ENCODE measurements around the gene ABCC1. TPM values are rescaled to one million over a fixed set of nuclear protein-coding genes. Genes with fewer than 3 reads are reported as not detected.

The ABCC1 gene
- total RNA-seq, 2 donors from 2014 or later, result 22.0 to 22.2 TPM

- Histone ChIP-seq H3K4me1 (no peaks in the 10 kb centered on the region), H3K9ac (ENCODE audit: low read depth in 2 of 2, low read length in 2 of 2) (no peak overlapping the region), H3K27me3 (no peaks in the 10 kb centered on the region), H3K27ac (no peak overlapping the region), H3K4me3 (no peak overlapping the region), H3K9me3 (no peaks in the 10 kb centered on the region), H3K36me3 (no peaks in the 10 kb centered on the region)
- intact Hi-C loops (cut with DNase I), result no loop called here
- no peak for DNase-seq
- no peak for TF ChIP-seq CTCF (IDR thresholded peaks at IDR 0.05)
Measured at GRCh38 chr16:16182918-16183317, 233.5 kb downstream of the ABCC1 start.

GRCh38 chr16:16183562-16183961 is 234.1 kb downstream of the ABCC1 start:
- no peak for TF ChIP-seq CTCF (IDR thresholded peaks at IDR 0.05)
- Histone ChIP-seq H3K27me3 (no peaks in the 10 kb centered on the region), H3K36me3 (no peaks in the 10 kb centered on the region), H3K27ac (no peak overlapping the region), H3K4me3 (no peak overlapping the region), H3K4me1 (no peaks in the 10 kb centered on the region), H3K9me3 (no peaks in the 10 kb centered on the region), H3K9ac (ENCODE audit: low read depth in 2 of 2, low read length in 2 of 2) (no peak overlapping the region)
- no peak for DNase-seq
- intact Hi-C loops (cut with DNase I), result no loop called here

- H3K36me3 ChIP-seq, result no peaks in the 10 kb centered on the region
- no peak for TF ChIP-seq CTCF (IDR thresholded peaks at IDR 0.05)
Measured at GRCh38 chr16:16184594-16184993, 235.2 kb downstream of the ABCC1 start.

GRCh38 chr16:16185095-16185494 is 235.7 kb downstream of the ABCC1 start:
- DNase-seq, result no peak
- H3K4me1 ChIP-seq, result no peaks in the 10 kb centered on the region
- H3K27me3 ChIP-seq, result no peaks in the 10 kb centered on the region
- no peaks in the 10 kb centered on the region for H3K36me3 ChIP-seq
- no peak for TF ChIP-seq CTCF (IDR thresholded peaks at IDR 0.05)
- no peak overlapping the region for H3K27ac ChIP-seq
- H3K4me3 ChIP-seq, result no peak overlapping the region
- no peaks in the 10 kb centered on the region for H3K9me3 ChIP-seq
- no peak overlapping the region for H3K9ac ChIP-seq (ENCODE audit: low read depth in 2 of 2, low read length in 2 of 2)
- intact Hi-C loops (cut with DNase I), result no loop called here

More at GRCh38 chr16:16184594-16184993, 235.2 kb downstream of the ABCC1 start:
- H3K27me3 ChIP-seq, result no peaks in the 10 kb centered on the region
- H3K9me3 ChIP-seq, result no peaks in the 10 kb centered on the region
- DNase-seq, result no peak
- no peak overlapping the region for H3K9ac ChIP-seq (ENCODE audit: low read depth in 2 of 2, low read length in 2 of 2)
- no peak overlapping the region for H3K4me3 ChIP-seq
- H3K4me1 ChIP-seq, result no peaks in the 10 kb centered on the region
- intact Hi-C loops (cut with DNase I), result no loop called here
- H3K27ac ChIP-seq, result no peak overlapping the region

- no peak for DNase-seq
Measured at GRCh38 chr16:16186820-16187219, 237.4 kb downstream of the ABCC1 start.

More at GRCh38 chr16:16186820-16187219, 237.4 kb downstream of the ABCC1 start:
- Histone ChIP-seq H3K9me3 (no peaks in the 10 kb centered on the region), H3K27me3 (no peaks in the 10 kb centered on the region), H3K9ac (ENCODE audit: low read depth in 2 of 2, low read length in 2 of 2) (no peak overlapping the region), H3K36me3 (no peaks in the 10 kb centered on the region), H3K27ac (no peak overlapping the region), H3K4me3 (no peak overlapping the region), H3K4me1 (no peaks in the 10 kb centered on the region)
- intact Hi-C loops (cut with DNase I), result no loop called here
- no peak for TF ChIP-seq CTCF (IDR thresholded peaks at IDR 0.05)

Measured in colonic mucosa (tissue), 4 donors.